H9 (cell line): Measurements from ENCODE around the gene FLG2. TPM values are rescaled to one million over a fixed set of nuclear protein-coding genes. Genes with fewer than 3 reads are reported as not detected.

Experiments used
- DNase-seq: peaks from one replicate; pipeline ENCODE4 v3.0.0-alpha.2; 2017
- H2AFZ ChIP-seq: one replicate; pipeline ENCODE4 v1.6.1; 2013; ENCODE audit warnings: mild to moderate bottlenecking, low read length, control low read depth, moderate library complexity
- H2AK5ac ChIP-seq: 2 replicates; pipeline ENCODE4 v1.6.1; 2013; ENCODE audit warnings: low read length, control low read depth, mixed read lengths; ENCODE audit not compliant: insufficient read length
- H2BK120ac ChIP-seq: one replicate; pipeline ENCODE4 v1.6.1; 2013; ENCODE audit warnings: low read depth, mild to moderate bottlenecking, low read length, control low read depth, inconsistent platforms; ENCODE audit not compliant: poor library complexity, severe bottlenecking
- H2BK12ac ChIP-seq: 2 replicates; pipeline ENCODE4 v1.6.1; 2013; ENCODE audit warnings: low read length, control low read depth, mixed read lengths, low read depth; ENCODE audit not compliant: insufficient read length
- H2BK15ac ChIP-seq: 2 replicates; pipeline ENCODE4 v1.6.1; 2013; ENCODE audit warnings: low read depth, low read length, control low read depth
- H2BK20ac ChIP-seq: one replicate; pipeline ENCODE4 v1.6.1; 2013; ENCODE audit warnings: low read depth, mild to moderate bottlenecking, low read length, control low read depth, inconsistent platforms; ENCODE audit not compliant: poor library complexity, severe bottlenecking
- H2BK5ac ChIP-seq: 2 replicates; pipeline ENCODE4 v1.6.1; 2013; ENCODE audit warnings: low read length, control low read depth, mixed read lengths; ENCODE audit not compliant: insufficient read length
- H3K14ac ChIP-seq: 2 replicates; pipeline ENCODE4 v1.6.1; 2013; ENCODE audit warnings: low read length, control low read depth; ENCODE audit not compliant: insufficient read depth
- H3K18ac ChIP-seq: 2 replicates; pipeline ENCODE4 v1.6.1; 2013; ENCODE audit warnings: low read depth, mild to moderate bottlenecking, mixed read lengths, low read length, control low read depth; ENCODE audit not compliant: insufficient read length
- H3K23ac ChIP-seq: 2 replicates; pipeline ENCODE4 v1.6.1; 2013; ENCODE audit warnings: low read length, control low read depth, mixed read lengths, low read depth; ENCODE audit not compliant: insufficient read length
- H3K23me2 ChIP-seq: 2 replicates; pipeline ENCODE4 v1.6.1; 2013; ENCODE audit warnings: low read depth, mild to moderate bottlenecking, mixed read lengths, low read length, control low read depth; ENCODE audit not compliant: insufficient read length, poor library complexity, severe bottlenecking
- H3K27ac ChIP-seq: 2 replicates; pipeline ENCODE4 v1.5.1; 2013; ENCODE audit warnings: low read length, control low read depth, mixed read lengths, low read depth; ENCODE audit not compliant: insufficient read length
- H3K27me3 ChIP-seq: 2 replicates; pipeline ENCODE4 v1.6.1; 2013; ENCODE audit warnings: low read length, control low read depth, inconsistent platforms; ENCODE audit not compliant: insufficient read depth
- H3K4ac ChIP-seq: 2 replicates; pipeline ENCODE4 v1.6.1; 2013; ENCODE audit warnings: low read depth, mild to moderate bottlenecking, control low read depth, inconsistent platforms, low read length, moderate library complexity
- H3K4me1 ChIP-seq: 2 replicates; pipeline ENCODE4 v1.6.1; 2013; ENCODE audit warnings: low read length, control low read depth, inconsistent platforms; ENCODE audit not compliant: insufficient read depth
- H3K4me2 ChIP-seq: 2 replicates; pipeline ENCODE4 v1.6.1; 2013; ENCODE audit warnings: low read length, control low read depth, mixed read lengths; ENCODE audit not compliant: insufficient read length, insufficient read depth
- H3K56ac ChIP-seq: 2 replicates; pipeline ENCODE4 v1.6.1; 2013; ENCODE audit warnings: low read depth, mild to moderate bottlenecking, mixed read lengths, low read length, control low read depth; ENCODE audit not compliant: insufficient read length
- H3K79me1 ChIP-seq: 2 replicates; pipeline ENCODE4 v1.6.1; 2013; ENCODE audit warnings: low read depth, mild to moderate bottlenecking, moderate library complexity, low read length, control low read depth, inconsistent platforms; ENCODE audit not compliant: insufficient read depth, poor library complexity, severe bottlenecking
- H3K79me2 ChIP-seq: 2 replicates; pipeline ENCODE4 v1.6.1; 2013; ENCODE audit warnings: low read length, control low read depth, inconsistent platforms; ENCODE audit not compliant: insufficient read depth
- H3K9ac ChIP-seq: 2 replicates; pipeline ENCODE4 v1.6.1; 2013; ENCODE audit warnings: low read length, control low read depth, mixed read lengths; ENCODE audit not compliant: insufficient read length; ENCODE audit errors: extremely low read depth
- H3K9me3 ChIP-seq: one replicate; pipeline ENCODE4 v1.6.1; 2013; ENCODE audit warnings: low read depth, low read length, inconsistent platforms; ENCODE audit not compliant: control insufficient read depth
- H3T11ph ChIP-seq: one replicate; pipeline ENCODE4 v1.6.1; 2013; ENCODE audit warnings: mild to moderate bottlenecking, low read length, control low read depth, inconsistent platforms
- H4K20me1 ChIP-seq: one replicate; pipeline ENCODE4 v1.6.1; 2013; ENCODE audit not compliant: control insufficient read depth, insufficient read length, insufficient read depth
- H4K5ac ChIP-seq: 2 replicates; pipeline ENCODE4 v1.6.1; 2013; ENCODE audit warnings: low read depth, mild to moderate bottlenecking, mixed read lengths, low read length, control low read depth; ENCODE audit not compliant: insufficient read length
- H4K8ac ChIP-seq: replicated peaks from 2 replicates; pipeline ENCODE4 v1.6.1; 2013; ENCODE audit warnings: low read length, control low read depth, mixed read lengths, low read depth; ENCODE audit not compliant: insufficient read length
- H4K91ac ChIP-seq: 2 replicates; pipeline ENCODE4 v1.6.1; 2013; ENCODE audit warnings: low read depth, mild to moderate bottlenecking, moderate library complexity, mixed read lengths, low read length, control low read depth; ENCODE audit not compliant: insufficient read length
- H3K27ac Mint-ChIP-seq, 3 experiments: 2 replicates in 2 of 3; 3 replicates in 1 of 3; pipeline ENCODE4 v1.8.0; 2020 to 2021; ENCODE audit warnings: mixed read lengths in 3 of 3, mild to moderate bottlenecking in 1 of 3, moderate library complexity in 1 of 3
- H3K27me3 Mint-ChIP-seq: 2 replicates; pipeline ENCODE4 v1.8.0; 2021; ENCODE audit warnings: low read depth, mild to moderate bottlenecking, moderate library complexity, mixed read lengths
- H3K36me3 Mint-ChIP-seq, 3 experiments: 2 replicates in 2 of 3; 3 replicates in 1 of 3; pipeline ENCODE4 v1.8.0; 2020 to 2021; ENCODE audit warnings: low read depth in 3 of 3, mixed read lengths in 3 of 3; ENCODE audit not compliant: insufficient read depth in 1 of 3
- H3K4me1 Mint-ChIP-seq, 2 experiments: 2 replicates each; pipeline ENCODE4 v1.8.0; 2020; ENCODE audit warnings: mixed read lengths in 2 of 2
- H3K4me3 Mint-ChIP-seq, 2 experiments: 2 replicates in 1 of 2; 3 replicates in 1 of 2; pipeline ENCODE4 v1.8.0; 2020 to 2021; ENCODE audit warnings: mild to moderate bottlenecking in 2 of 2, mixed read lengths in 2 of 2, moderate library complexity in 1 of 2
- H3K9me3 Mint-ChIP-seq, 2 experiments: 2 replicates in 1 of 2; 3 replicates in 1 of 2; pipeline ENCODE4 v1.8.0; 2020; ENCODE audit warnings: mild to moderate bottlenecking in 2 of 2, mixed read lengths in 2 of 2, moderate library complexity in 1 of 2
- CTCF ChIP-seq: fragments of 200-600 bp; sonication (generic); conservative IDR thresholded peaks from 3 replicates; pipeline ENCODE4 v1.8.0; 2021; ENCODE audit warnings: antibody characterized with exemption, mild to moderate bottlenecking
- WGBS: extraction: QIAGEN DNeasy Blood & Tissue Kit; methylation state at CpG from one replicate; pipeline ENCODE4 v1.1.7; 2013; ENCODE audit warnings: missing lambda C conversion rate, low lambda C conversion rate, mixed read lengths; ENCODE audit not compliant: insufficient read length; ENCODE audit errors: extremely low coverage; 5-methylcytosine and 5-hydroxymethylcytosine counted together
- total RNA-seq: library from RNA; stranded (reverse); gene quantifications from 2 replicates; pipeline ENCODE4 v1.2.1, GENCODE V29; 2021

FLG2 gene
- total RNA-seq, 1 experiment from 2014 or later = not detected

GRCh38 chr1:152392909-152393308, 33.1 kb upstream of the FLG2 start:
- no peak overlapping the region for H3K27ac Mint-ChIP-seq
- H3K27ac ChIP-seq = no peak overlapping the region
- DNase-seq = no peak
- no peaks in the 10 kb centered on the region for H4K20me1 ChIP-seq
- no peaks in the 10 kb centered on the region for H3K27me3 ChIP-seq
- H3K56ac ChIP-seq = no peak overlapping the region
- TF ChIP-seq CTCF = no peak
- H3K79me1 ChIP-seq = no peaks in the 10 kb centered on the region
- H2AFZ ChIP-seq = no peak overlapping the region
- H3K18ac ChIP-seq = no peak overlapping the region
- peaks cover 0 to 26% (median 10%) of the 10 kb centered on the region in 3 experiments; a peak in 5 of 7 replicates for H3K36me3 Mint-ChIP-seq
- H2AK5ac ChIP-seq = no peak overlapping the region
- no peaks in the 10 kb centered on the region for H3K4me1 ChIP-seq
- H2BK12ac ChIP-seq = no peak overlapping the region
- no peaks in the 10 kb centered on the region for H3K4me1 Mint-ChIP-seq
- no peak overlapping the region for H3K4me2 ChIP-seq
- no peak overlapping the region for H3K23ac ChIP-seq
- H4K5ac ChIP-seq = no peak overlapping the region
- H3K27me3 Mint-ChIP-seq = peaks cover 3% of the 10 kb centered on the region; the same call in 1 of the 2 replicates
- no peak overlapping the region for H3K4me3 Mint-ChIP-seq
- no peak overlapping the region for H2BK120ac ChIP-seq
- H3K4ac ChIP-seq = no peak overlapping the region
- H4K91ac ChIP-seq = no peak overlapping the region
- no peak overlapping the region for H2BK5ac ChIP-seq
- H2BK15ac ChIP-seq = no peak overlapping the region
- H3K9me3 ChIP-seq = peaks cover 74% of the 10 kb centered on the region
- no peak overlapping the region for H2BK20ac ChIP-seq
- no peak overlapping the region for H3K9ac ChIP-seq
- no peaks in the 10 kb centered on the region for H3K79me2 ChIP-seq
- H3K9me3 Mint-ChIP-seq = peaks cover 89 to 92% of the 10 kb centered on the region in 2 experiments
- no peaks in the 10 kb centered on the region for H3K23me2 ChIP-seq
- H3K14ac ChIP-seq = no peak overlapping the region
- H4K8ac ChIP-seq = no peak overlapping the region
- no peak overlapping the region for H3T11ph ChIP-seq
- no CpG with 5 or more reads among the region's 2 CpGs for WGBS
